ENCODE results near the gene RNF222.
"Not testable (repeated sequence)": the region's sequence is repeated elsewhere in the genome, so short reads cannot be mapped to it uniquely, and the experiment has no call there.

RNF222 gene

GRCh38 chr17:8410883-8411238, 13.2 kb upstream of the RNF222 start:
- DNase-seq (ENCODE audit: low read depth) = no peak

GRCh38 chr17:8409966-8410882, 12.6 kb upstream of the RNF222 start:
- peak; percentile 75 for DNase-seq (ENCODE audit: low read depth)

GRCh38 chr17:8408371-8408770, 10.7 kb upstream of the RNF222 start:
- DNase-seq (ENCODE audit: low read depth) = no peak

- no peak for DNase-seq (ENCODE audit: low read depth)
Observed at GRCh38 chr17:8406174-8406573, 8.5 kb upstream of the RNF222 start.

- no peak for DNase-seq (ENCODE audit: low read depth)
Observed at GRCh38 chr17:8405499-8406016, 7.9 kb upstream of the RNF222 start.

GRCh38 chr17:8402921-8403536, 5.4 kb upstream of the RNF222 start:
- no peak for DNase-seq (ENCODE audit: low read depth)

- DNase-seq (ENCODE audit: low read depth) = no peak
Observed at GRCh38 chr17:8401107-8401506, 3.5 kb upstream of the RNF222 start.

- no peak for DNase-seq (ENCODE audit: low read depth)
Observed at GRCh38 chr17:8398980-8399379, 1.4 kb upstream of the RNF222 start.

GRCh38 chr17:8394497-8394896, 3.1 kb downstream of the RNF222 start:
- not testable (repeated sequence) for DNase-seq (ENCODE audit: low read depth)

GRCh38 chr17:8393470-8394231, 4.0 kb downstream of the RNF222 start:
- no peak for DNase-seq (ENCODE audit: low read depth)

- DNase-seq (ENCODE audit: low read depth) = no peak
Observed at GRCh38 chr17:8392674-8393469, 4.8 kb downstream of the RNF222 start.

GRCh38 chr17:8392274-8392673, 5.4 kb downstream of the RNF222 start:
- DNase-seq (ENCODE audit: low read depth) = no peak

- DNase-seq (ENCODE audit: low read depth) = no peak
Observed at GRCh38 chr17:8391711-8392110, 5.9 kb downstream of the RNF222 start.

GRCh38 chr17:8387914-8388651, 9.5 kb downstream of the RNF222 start:
- DNase-seq (ENCODE audit: low read depth) = no peak

GRCh38 chr17:8386841-8387240, 10.8 kb downstream of the RNF222 start:
- no peak for DNase-seq (ENCODE audit: low read depth)

GRCh38 chr17:8384801-8385378, 12.7 kb downstream of the RNF222 start:
- DNase-seq (ENCODE audit: low read depth) = no peak

GRCh38 chr17:8383143-8383822, 14.3 kb downstream of the RNF222 start, which contains the start of gene RPL26:
Gene RPL26 (minus strand): TSS chr17:8383193. CDS start chr17:8382310, 883 bp downstream.
- peak; percentile 96 for DNase-seq (ENCODE audit: low read depth)

GRCh38 chr17:8382880-8383142, 14.8 kb downstream of the RNF222 start:
- DNase-seq (ENCODE audit: low read depth) = no peak

- DNase-seq (ENCODE audit: low read depth) = no peak
Observed at GRCh38 chr17:8382052-8382879, 15.4 kb downstream of the RNF222 start.

Measured in fibroblast of the conjunctiva (primary cell).